GM21515 (cell line): ENCODE results near the gene HMGN4.

Experiments used
- ATAC-seq: cut with Tn5 transposase; IDR thresholded peaks from one replicate; pipeline ENCODE4 v1.9.1; 2021; ENCODE audit not compliant: unreplicated experiment

Gene HMGN4

DNA sequence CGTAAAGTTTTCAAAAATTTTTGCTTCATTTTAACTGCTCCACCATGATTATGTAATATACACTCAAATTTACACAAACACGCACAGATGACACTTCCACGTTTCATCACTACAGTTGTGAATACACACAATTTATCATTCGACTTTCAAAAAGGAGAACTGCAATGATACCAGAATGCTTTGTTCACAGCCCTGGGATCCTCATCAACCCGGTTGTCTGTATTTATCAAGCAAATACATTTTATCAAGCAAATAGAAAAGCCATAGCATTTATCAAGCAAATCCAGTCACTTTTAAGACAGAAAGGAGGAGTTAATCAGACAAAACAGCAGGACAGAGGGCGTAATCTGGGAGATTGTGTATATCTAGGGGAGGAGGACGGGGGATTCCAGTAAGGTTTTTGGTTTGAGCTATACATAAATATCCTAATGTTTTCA is 38.3 kb downstream of the HMGN4 start:
- no peak for ATAC-seq

DNA sequence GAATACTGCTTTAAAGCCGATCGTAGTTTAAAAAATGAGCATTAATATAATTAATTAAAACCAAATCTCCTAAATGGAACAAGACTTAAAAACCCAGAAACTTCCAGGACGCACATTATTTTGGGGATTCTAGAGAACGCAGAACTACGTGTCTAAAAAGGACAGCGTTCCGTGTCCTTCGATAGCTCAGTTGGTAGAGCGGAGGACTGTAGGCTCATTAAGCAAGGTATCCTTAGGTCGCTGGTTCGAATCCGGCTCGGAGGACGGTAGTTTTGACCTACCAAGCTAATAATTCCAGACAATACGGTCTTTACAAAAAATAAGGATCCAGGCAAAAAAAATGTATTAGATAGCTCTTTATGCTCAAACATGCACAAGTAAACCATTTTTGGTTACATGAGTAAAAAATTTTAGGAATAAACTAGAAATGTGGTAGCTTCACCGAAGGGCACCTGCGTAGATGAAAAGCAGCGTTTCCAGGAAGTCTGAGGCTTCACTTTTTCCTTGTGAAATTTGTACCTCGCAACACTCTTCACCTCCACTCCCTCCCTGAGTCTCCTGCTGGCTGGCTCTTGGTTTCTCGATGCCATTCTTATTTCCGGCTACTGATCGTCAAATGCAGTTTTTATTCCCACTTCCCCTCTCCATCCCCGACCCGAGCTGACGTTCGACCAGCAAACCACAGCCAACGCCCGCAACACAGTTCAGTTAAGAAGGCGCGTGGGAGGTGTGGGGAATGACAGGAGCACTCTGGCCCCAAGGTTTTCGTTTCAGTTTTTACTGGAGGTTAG is 39.0 kb downstream of the HMGN4 start:
- no peak for ATAC-seq

DNA sequence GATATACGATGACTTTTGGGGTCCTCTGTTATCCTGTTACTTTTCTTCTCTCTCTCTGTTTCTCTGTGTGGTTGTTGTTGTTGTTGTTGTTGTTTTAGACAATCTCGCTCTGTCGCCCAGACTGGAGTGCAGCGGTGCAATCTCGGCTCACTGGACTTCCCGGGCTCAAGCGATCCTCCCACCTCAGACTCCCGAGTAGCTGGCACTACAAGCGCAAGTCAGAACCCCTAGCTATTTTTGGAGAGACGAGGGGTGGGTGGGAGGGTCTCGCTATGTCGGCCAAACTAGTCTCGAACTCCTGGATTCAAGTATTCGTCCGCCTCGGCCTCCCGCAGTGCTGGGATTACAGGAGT is 39.5 kb downstream of the HMGN4 start:
- ATAC-seq = no peak

DNA sequence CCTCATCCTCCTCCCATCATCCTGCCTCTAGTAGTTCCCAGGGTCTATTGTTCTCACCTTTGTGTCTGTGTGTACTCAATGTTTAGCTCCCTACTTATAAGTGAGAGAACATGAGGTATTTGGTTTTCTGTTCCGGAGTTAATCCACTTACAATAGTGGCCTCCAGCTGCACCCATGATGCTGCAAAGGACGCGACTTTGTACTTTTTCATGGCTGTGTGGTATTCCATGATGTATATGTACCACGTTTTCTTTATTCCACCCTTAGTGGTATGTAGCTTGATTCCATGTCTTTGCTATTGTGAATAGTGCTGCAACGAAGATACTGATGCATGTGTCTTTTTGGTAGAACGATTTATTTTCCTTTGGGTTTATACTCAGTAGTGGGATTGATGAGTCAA is 40.1 kb downstream of the HMGN4 start:
- ATAC-seq = no peak

DNA sequence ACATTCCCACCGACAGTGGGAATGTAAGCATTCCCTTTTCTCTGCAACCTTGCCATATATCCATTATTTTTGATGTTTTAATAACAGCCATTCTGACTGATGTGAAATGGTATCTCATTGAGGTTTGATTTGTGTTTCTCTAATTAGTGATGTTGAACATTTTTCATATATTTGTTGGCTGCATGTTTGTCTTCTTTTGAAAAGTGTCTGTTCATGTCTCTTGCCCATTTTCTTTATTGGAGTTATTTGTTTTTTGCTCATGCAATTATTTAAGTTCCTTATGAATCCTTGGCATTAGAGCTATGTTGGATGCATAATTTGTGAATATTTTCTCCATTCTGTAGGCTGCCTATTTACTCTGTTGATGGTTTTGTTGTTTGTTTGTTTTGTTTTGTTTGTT is 40.6 kb downstream of the HMGN4 start:
- no peak for ATAC-seq

DNA sequence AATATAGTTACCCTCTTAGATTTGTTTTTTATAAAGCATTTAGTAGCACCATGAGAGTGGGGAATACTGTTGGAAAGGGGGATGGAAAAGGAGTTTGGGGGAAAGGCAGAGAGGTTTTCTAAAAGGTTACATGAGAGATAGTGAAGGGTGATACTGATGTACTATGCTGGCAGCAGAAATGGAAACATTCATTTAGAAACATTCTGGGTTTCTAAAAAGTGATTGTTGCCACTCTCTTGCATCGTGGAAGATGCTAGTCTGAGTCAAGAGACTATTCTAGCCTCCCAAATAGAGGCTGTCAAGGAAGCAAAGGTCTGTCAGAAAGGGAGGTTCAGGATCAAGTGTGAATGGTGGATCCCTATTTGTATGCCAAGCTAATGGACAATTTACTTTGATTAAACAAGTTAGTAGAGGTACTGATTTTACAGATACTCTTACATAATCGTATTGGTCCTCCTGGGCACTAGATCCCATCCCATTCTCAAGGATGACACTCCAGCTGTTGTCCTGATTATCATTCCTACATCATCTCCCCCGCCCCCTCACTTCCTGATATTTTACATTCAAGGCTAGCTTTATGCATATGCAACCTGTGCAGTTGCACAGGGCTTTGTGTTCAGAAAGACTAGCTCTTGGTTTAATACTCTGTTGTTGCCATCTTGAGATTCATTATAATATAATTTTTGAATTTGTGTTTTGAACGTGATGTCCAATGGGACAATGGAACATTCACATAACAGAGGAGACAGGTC is 43.2 kb downstream of the HMGN4 start:
- no peak for ATAC-seq

DNA sequence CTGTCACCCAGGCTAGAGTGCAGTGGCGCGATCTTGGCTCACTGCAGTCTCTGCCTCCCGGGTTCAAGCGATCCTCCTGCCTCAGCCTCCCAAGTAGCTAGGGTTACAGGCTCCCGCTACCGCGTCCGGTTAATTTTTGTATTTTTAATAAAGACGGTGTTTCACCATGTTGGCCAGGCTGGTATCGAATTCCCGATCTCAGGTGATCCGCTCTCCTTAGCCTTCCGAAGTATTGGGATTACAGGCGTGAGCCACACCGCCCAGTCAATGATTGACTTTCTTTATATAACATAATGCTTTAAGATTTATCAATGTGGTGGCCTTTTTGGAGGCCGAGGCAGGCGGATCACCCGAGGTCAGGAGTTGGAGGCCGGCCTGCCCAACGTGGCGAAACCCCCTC is 50.8 kb downstream of the HMGN4 start:
- no peak for ATAC-seq

DNA sequence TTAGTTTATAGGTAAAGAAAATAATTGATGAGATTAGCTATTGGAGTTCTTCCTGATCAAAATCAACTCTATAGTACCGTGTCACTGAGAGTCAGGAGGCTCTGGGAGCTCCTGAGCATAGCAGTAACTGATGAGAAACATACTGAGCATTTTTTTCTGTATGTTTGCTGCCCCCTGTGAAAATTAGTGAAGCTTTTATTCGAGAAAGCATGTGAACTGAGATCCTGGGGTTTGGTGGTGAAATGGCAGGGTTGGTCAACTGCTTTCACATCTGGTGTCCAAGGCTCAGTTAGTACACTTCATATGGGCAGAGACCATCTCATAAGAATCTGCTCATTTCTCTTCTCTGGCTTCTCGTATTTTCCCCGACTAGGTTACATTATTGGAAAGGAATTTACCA is 54.5 kb downstream of the HMGN4 start:
- no peak for ATAC-seq

DNA sequence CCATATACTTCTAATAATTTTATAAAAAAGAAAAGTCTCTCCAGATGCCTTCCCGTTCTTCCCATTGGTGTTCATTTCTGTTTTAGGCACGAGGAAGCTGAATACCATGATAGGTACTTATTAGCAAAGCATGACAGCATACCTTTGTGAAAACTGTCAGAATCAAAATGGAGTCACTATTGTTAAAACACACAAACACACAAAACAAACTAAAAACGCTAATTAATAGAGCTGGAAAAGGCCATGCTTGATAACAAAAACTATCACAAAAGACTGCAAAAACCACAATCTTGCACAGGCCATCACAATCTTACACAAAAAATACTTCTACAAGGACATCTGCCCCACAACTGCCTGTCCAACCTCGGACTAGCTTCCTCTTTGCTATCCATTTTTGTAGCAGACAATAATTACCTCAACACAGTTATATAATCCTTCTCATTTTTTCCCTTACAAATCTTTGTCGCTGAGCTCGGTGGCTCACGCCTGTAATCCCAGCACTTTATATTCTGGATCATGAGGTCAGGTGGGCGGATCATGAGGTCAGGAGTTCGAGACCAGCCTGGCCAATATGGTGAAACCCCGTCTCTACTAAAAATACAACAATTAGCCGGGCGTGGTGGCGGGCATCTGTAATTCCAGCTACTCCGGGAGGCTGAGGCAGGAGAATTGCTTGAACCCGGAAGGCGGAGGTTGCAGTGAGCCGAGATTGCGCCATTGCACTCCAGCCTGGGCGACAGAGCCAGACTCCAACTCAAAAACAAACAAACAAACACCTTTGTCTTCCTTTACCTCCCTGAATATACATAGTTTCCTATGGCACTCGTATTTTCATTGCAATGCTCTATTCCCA is 55.3 kb downstream of the HMGN4 start:
- ATAC-seq = no peak

DNA sequence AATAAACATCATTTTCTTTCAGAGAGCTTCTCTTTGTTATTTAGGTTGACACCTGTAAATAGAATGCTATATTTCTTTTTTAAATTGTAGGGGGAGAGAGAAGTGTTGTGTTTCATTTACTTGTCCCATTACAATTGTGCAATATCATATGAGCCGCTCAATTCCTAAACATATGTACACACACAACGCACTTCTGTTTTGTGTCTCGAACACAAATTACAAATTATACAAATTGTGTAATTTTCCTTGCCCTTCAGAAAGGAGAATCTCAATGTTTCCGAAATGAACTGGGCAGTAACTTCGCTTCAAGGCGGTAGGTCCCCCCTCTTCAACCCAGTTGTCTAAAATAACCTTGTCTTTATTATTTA is 55.9 kb downstream of the HMGN4 start:
- no peak for ATAC-seq

DNA sequence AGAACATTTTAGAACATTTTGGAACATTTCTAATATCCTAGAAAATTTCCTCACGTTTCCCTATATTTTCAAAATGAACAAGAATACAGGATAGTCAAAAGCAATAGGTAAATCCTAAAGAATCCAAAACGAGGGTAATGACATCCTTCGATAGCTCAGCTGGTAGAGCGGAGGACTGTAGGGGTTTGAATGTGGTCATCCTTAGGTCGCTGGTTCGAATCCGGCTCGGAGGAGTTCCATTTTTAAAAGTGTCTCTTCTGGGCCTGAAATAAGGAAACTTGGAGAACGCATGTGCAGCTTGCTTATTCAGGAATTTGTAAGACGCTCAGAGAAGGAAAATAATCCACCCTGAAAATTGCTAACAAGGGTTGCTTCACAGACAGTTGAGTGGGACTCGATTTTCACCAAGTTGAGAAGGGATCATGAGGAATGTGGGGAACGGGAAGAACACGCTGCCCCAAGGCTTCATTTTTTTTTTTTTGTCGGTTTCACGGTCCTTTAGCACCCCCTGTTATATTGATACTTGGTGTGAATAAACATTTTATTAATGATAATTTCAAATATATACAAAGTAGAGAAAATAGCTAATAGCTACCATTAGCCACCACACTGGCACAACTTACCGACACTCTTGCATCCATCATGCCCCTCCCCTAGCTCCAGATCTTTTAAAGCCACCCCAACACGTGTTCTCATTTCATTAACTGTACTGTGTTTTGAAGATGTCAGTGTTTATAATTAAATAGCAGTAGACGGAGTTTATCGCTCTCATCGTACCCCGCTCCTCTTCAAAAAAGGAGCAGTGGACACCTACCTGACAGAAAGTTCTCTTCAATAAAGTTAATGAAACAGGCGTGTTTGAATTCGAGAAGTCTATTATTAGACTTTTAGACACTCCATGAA is 56.8 kb downstream of the HMGN4 start:
- no peak for ATAC-seq

DNA sequence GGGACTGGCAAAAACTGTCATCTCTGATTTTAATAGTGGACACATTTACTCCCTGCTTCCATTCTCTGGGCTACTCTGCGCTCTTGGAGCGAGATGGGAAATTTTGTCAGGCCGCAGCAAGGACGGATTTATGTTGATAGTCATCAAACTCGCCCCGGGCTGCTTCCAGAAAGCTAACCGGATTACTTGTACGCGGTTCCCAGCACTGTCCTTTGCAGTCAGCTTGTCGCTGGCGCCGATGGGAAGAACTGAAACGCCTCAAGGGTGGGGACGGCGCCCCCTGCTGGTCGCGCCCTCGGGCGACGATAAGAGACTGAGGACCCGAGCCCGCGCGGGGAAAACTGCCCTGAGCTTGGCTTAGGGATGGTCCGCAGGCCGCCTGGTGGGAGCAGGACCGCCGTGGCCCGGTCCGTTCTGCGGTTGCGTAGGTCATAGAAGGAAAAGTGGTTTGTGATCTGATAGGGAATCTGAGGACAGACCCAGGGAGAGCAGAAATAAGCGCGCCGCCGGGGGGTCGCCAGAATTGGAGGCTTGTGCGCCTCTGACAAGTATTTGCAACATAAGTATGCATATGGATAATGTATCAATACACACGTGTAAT is 57.6 kb downstream of the HMGN4 start:
- peak; percentile 47 for ATAC-seq
